KMS-11 (cell line): Measurements from ENCODE around the gene NCKAP5.

Source experiments
- H2AFZ ChIP-seq: fragments of 200-600 bp; sonication (generic); 2 replicates; pipeline ENCODE4 v1.6.1; 2016; ENCODE audit warnings: antibody characterized with exemption, mixed run types, low read depth
- H3K27ac ChIP-seq: fragments of 200-600 bp; sonication (generic); 2 replicates; pipeline ENCODE4 v1.6.1; 2016; ENCODE audit warnings: mild to moderate bottlenecking, mixed run types
- H3K27me3 ChIP-seq: fragments of 200-600 bp; sonication (generic); 2 replicates; pipeline ENCODE4 v1.6.1; 2017; ENCODE audit warnings: mild to moderate bottlenecking, low read depth, mixed run types, moderate library complexity; ENCODE audit not compliant: insufficient read depth
- H3K36me3 ChIP-seq: fragments of 200-600 bp; sonication (generic); 2 replicates; pipeline ENCODE4 v1.6.1; 2017; ENCODE audit warnings: mild to moderate bottlenecking, mixed run types; ENCODE audit not compliant: insufficient read depth
- H3K4me1 ChIP-seq: fragments of 200-600 bp; sonication (generic); 2 replicates; pipeline ENCODE4 v1.6.1; 2016; ENCODE audit warnings: mild to moderate bottlenecking, low read depth, mixed run types; ENCODE audit not compliant: poor library complexity, severe bottlenecking
- H3K4me2 ChIP-seq: fragments of 200-600 bp; sonication (generic); 2 replicates; pipeline ENCODE4 v1.7.0; 2016; ENCODE audit warnings: mild to moderate bottlenecking, mixed run types
- H3K4me3 ChIP-seq: fragments of 200-600 bp; sonication (generic); IDR thresholded peaks from 2 replicates; pipeline ENCODE4 v1.6.1; 2017; ENCODE audit warnings: low read depth, low read length, mixed read lengths; ENCODE audit not compliant: insufficient read depth
- H3K79me2 ChIP-seq: fragments of 200-600 bp; sonication (generic); 2 replicates; pipeline ENCODE4 v1.6.1; 2016; ENCODE audit warnings: low read depth, mixed run types; ENCODE audit not compliant: insufficient read depth
- H3K9ac ChIP-seq: fragments of 200-600 bp; sonication (generic); 2 replicates; pipeline ENCODE4 v1.6.1; 2016; ENCODE audit warnings: mild to moderate bottlenecking, mixed run types
- H4K20me1 ChIP-seq: fragments of 200-600 bp; sonication (generic); 2 replicates; pipeline ENCODE4 v1.6.1; 2016; ENCODE audit warnings: mild to moderate bottlenecking, mixed run types; ENCODE audit not compliant: insufficient read depth
- TF ChIP-seq, protein P1 (sequence below): fragments of 200-600 bp; sonication (generic); conservative IDR thresholded peaks from 2 replicates; pipeline ENCODE4 v1.6.1; 2017; ENCODE audit warnings: low read depth, mild to moderate bottlenecking, antibody characterized with exemption, low read length, moderate library complexity, mixed read lengths

The NCKAP5 gene

DNA sequence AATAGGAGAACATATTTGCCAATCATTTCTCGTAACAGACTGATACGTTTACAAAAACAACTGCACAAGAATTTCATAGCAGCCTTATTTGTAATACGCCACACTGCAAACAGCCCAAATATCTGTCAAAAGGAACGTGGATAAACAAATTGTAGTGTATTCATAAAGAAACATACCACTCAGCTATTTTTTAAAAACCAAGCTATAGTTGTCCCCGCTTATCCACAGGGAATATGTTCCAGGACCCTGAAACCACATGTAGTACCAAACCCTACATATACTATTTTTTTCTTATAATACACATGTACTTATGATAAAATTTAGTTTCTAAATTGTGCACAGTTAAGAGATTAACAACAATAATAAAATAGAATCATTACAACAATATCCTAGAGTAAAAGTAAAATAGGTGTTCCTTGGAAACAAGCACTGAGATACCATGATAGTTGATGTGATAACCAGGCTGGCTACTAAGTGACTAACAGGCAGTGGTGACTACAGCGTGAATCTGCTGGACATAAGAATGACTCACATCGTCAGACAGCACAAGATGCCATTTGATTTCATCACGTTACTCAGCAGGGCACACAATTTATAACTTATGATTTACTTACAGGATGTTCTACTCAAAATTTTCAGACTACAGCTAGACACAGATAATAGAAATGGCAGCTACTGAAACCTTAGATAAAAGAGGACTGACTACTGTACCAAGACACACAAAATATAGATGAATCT lies 367.4 kb downstream of the NCKAP5 start:
- Histone ChIP-seq H3K27me3 (no peaks in the 10 kb centered on the region), H3K36me3 (no peaks in the 10 kb centered on the region), H3K79me2 (no peaks in the 10 kb centered on the region), H3K4me2 (no peak overlapping the region), H3K9ac (no peak overlapping the region), H4K20me1 (no peaks in the 10 kb centered on the region), H3K27ac (no peak overlapping the region), H2AFZ (no peak overlapping the region), H3K4me1 (no peaks in the 10 kb centered on the region), H3K4me3 (no peak overlapping the region)
- TF ChIP-seq, protein P1, sequence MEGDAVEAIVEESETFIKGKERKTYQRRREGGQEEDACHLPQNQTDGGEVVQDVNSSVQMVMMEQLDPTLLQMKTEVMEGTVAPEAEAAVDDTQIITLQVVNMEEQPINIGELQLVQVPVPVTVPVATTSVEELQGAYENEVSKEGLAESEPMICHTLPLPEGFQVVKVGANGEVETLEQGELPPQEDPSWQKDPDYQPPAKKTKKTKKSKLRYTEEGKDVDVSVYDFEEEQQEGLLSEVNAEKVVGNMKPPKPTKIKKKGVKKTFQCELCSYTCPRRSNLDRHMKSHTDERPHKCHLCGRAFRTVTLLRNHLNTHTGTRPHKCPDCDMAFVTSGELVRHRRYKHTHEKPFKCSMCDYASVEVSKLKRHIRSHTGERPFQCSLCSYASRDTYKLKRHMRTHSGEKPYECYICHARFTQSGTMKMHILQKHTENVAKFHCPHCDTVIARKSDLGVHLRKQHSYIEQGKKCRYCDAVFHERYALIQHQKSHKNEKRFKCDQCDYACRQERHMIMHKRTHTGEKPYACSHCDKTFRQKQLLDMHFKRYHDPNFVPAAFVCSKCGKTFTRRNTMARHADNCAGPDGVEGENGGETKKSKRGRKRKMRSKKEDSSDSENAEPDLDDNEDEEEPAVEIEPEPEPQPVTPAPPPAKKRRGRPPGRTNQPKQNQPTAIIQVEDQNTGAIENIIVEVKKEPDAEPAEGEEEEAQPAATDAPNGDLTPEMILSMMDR = no peak

DNA sequence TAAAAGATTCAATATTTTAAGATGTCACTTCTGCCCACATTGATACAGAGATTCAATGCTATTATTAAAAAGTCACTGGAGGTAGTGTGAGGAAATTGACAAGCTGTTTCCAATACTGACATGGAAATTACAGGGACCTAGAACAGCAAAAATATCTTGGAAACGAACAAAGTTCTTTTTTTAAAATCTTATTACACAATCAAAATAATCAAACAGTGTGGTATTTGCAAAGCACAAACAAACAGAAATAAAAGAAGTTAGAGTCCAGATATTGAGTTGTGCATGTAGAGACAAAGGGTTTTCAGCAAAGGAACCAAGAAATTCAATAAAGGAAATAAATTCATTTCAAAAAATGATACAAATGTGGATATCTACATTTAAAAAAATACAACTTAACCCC lies 369.6 kb downstream of the NCKAP5 start:
- Histone ChIP-seq H3K79me2 (no peaks in the 10 kb centered on the region), H3K27ac (no peak overlapping the region), H3K27me3 (no peaks in the 10 kb centered on the region), H3K4me1 (no peaks in the 10 kb centered on the region), H3K4me3 (no peak overlapping the region), H3K4me2 (no peak overlapping the region), H3K36me3 (no peaks in the 10 kb centered on the region), H4K20me1 (no peaks in the 10 kb centered on the region), H3K9ac (no peak overlapping the region), H2AFZ (no peak overlapping the region)
- TF ChIP-seq, protein P1 = no peak

DNA sequence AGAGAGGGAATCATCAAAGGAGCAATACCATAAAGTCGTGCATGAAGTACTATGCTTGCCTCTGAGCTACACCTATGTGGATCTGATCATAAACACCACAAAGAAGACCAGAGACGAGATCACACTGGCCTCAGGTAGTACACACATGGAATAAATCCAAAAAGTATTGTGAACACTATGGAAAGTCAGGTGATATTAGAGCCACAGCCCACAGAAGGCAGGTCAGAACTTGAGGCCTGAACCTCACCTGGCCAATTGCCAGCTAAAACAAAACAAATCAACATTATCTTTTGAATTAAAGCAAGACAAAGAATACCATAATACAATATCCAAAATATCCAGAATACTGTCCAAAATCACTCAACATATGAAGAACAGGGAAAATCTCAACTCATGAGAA lies 371.1 kb downstream of the NCKAP5 start:
- no peak overlapping the region for H3K4me2 ChIP-seq
- H2AFZ ChIP-seq = no peak overlapping the region

DNA sequence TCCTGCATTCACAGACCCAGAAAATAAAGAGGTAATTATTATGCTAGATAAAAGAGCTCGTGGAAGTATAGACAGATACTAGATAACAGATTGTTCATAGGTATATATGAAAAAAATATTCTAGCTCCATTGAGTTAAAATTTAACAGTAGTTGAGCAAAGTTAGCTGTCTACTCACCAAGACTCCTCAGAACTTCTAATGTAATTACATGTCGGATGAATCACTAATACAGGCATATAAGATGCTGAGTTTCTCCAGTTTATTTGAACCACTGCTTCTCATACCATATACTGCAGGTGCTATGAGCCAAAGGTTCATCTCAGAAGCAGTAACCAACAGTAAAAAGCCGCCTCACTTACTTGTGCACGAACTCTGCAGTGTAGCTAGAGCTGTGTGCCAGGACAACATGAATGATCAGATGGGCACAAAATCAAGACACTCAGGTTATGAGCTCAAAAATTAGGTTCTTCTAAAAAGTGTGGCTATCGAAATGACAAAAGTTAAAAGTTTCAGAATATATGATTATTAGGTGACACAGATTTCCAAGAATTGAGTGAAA lies 373.4 kb downstream of the NCKAP5 start:
- TF ChIP-seq, protein P1 = no peak
- Histone ChIP-seq H3K4me3 (no peak overlapping the region), H3K9ac (no peak overlapping the region), H3K27me3 (no peaks in the 10 kb centered on the region), H3K4me1 (no peaks in the 10 kb centered on the region), H2AFZ (no peak overlapping the region), H3K4me2 (no peak overlapping the region), H3K79me2 (no peaks in the 10 kb centered on the region), H4K20me1 (no peaks in the 10 kb centered on the region), H3K36me3 (no peaks in the 10 kb centered on the region), H3K27ac (no peak overlapping the region)

More for the DNA sequence above, 371.1 kb downstream of the NCKAP5 start:
- Histone ChIP-seq H3K36me3 (no peaks in the 10 kb centered on the region), H3K4me3 (no peak overlapping the region), H4K20me1 (no peaks in the 10 kb centered on the region), H3K27ac (no peak overlapping the region), H3K9ac (no peak overlapping the region), H3K27me3 (no peaks in the 10 kb centered on the region), H3K79me2 (no peaks in the 10 kb centered on the region), H3K4me1 (no peaks in the 10 kb centered on the region)
- TF ChIP-seq, protein P1 = no peak
